HG03060 (cell line): ENCODE results near the gene C22orf39.

Source experiments
- ATAC-seq: cut with Tn5 transposase; IDR thresholded peaks from one replicate; pipeline ENCODE4 v1.9.1; 2021; ENCODE audit warnings: low read depth, moderate number of reproducible peaks; ENCODE audit not compliant: unreplicated experiment

Gene C22orf39

DNA sequence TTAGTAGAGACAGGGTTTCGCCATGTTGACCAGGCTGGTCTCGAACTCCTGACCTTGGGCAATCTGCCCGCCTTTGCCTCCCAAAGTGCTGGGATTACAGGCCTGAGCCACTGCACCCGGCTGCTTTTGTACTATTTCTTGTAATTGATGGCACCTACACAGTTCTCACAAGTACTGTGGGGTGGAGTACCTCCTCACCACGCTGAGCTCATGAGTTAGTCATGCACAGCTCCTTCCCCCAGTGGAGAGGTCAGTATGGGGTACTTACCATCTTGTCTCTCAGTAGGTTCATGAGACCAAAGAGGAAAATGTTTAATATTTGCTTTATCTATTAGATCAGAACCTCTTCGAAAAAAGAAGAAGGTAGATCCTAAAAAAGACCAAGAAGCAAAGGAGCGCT lies 13.1 kb downstream of the C22orf39 start:
- ATAC-seq, result no peak

- ATAC-seq, result peak; percentile 43
Measured at GRCh38 chr22:19432133-19432851, 15.2 kb downstream of the C22orf39 start, which contains the start of gene MRPL40. MRPL40 (plus strand) TSS chr22:19432545; CDS start chr22:19432555, 10 bp downstream.

- peak; percentile 25 for ATAC-seq
Measured at GRCh38 chr22:19431649-19432132, 15.8 kb downstream of the C22orf39 start, which contains the start of gene HIRA. HIRA (minus strand) TSS chr22:19431733; CDS start chr22:19431476, 257 bp downstream.

- ATAC-seq, result no peak
Measured at GRCh38 chr22:19430890-19431541, 16.5 kb downstream of the C22orf39 start.

GRCh38 chr22:19429950-19430889 lies 17.3 kb downstream of the C22orf39 start:
- no peak for ATAC-seq

DNA sequence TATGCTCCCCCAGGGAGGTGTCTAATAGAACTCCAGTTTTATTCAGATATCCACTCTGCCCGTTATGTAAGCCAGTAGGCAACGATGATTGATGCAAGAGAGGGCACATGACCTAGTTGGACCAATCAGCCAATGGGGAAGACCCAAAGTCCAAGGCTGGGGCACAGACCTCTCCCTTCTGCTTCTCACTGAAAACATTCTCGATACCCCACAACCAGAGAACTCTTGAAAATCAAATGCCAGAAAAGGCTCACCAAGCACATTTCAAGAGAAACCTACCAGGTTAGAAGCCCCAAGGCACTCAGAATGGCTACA lies 23.4 kb downstream of the C22orf39 start:
- ATAC-seq, result no peak

DNA sequence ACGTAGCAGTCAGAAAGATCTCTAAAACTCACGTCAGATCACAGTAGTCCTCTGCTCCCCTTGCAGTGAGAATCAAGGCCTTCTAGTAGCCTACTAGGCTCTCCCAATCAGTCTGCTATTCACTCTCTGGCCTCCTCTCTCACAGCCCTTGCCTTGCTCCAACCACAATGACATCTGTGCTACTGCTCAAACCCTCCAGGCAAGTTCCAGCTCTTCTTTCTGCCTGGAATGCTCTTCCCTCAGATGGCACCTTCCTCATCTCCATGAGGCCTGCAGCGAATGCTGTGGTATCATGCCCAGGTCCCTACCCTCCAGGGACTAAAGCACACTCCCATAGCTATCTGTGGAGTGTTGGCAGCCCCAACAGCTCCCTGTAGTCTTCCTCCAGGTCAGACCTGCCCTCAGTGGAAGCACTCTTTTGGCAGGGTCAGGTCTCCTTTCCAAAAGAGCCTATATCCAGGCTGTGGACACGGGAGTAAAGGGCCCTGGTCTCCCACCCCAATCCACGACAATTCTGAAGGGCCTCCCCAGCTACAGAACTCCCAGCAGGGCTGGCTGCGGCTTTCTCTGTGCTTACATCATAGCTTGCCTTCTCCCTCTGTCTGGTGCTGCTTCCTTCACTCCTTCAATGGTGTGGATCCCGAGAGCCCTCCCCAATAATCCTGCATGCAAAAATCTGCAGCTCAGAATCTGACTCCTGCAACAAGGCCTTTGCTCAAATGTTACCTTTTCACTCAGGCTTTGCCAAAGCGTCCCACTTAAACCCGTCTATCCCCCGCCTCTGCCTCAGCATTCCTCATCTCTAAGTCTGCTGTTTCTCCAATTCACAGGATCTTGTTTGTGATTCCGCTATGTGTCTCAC lies 24.8 kb downstream of the C22orf39 start:
- ATAC-seq, result no peak

DNA sequence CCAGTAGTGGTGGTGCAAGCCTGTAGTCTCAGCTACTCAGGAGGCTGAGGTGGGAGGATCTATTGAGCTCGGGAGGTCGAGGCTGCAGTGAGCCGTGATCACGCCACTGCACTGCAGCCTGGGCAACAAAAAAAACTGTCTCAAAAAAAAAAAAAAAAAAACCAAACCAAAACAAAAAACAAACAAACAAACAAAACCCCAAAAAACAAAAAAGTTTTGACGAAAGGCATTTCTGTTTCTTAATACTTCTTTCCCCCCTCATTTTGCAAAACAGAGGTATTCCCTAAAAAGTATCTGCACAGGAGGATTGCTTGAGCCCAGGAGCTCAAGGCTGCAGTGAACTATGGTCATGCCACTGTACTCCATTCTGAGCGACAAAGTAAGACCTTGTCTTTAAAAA lies 27.2 kb downstream of the C22orf39 start:
- no peak for ATAC-seq

DNA sequence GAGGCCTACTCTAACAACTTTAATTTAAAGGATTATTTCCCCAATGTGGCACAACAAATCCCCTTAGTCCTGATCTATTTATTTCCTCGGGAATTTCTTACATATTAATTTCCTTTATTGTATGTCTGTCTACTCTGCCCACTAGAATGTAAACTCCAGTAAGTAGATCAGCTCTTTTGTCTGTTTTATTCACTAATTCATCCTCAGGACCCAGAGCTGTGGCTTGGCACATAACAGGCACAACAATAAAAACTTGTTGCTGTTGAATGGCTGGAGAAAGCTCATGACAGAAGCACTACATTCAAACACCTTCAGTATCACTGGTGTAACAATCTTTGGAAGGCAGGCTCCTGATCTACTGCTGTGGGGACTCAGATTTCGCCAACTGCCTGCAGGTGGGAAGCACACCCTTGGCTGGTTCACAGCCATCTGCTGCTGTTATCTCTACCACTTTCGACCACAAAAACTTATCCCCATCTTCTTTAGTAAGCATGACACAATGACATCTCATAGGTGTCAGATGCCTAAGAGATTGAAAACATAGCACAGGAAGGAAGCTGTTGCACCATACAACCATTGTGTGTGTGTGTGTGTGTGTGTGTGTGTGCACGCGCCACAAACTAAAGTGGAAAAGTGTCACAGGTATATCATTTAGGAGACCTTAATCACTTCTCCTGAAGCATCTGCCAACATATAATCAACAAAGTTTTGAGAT lies 27.9 kb downstream of the C22orf39 start:
- no peak for ATAC-seq

- ATAC-seq, result no peak
Measured at GRCh38 chr22:19419086-19419463, 28.4 kb downstream of the C22orf39 start.

- no peak for ATAC-seq
Measured at GRCh38 chr22:19412923-19413322, 34.6 kb downstream of the C22orf39 start.

DNA sequence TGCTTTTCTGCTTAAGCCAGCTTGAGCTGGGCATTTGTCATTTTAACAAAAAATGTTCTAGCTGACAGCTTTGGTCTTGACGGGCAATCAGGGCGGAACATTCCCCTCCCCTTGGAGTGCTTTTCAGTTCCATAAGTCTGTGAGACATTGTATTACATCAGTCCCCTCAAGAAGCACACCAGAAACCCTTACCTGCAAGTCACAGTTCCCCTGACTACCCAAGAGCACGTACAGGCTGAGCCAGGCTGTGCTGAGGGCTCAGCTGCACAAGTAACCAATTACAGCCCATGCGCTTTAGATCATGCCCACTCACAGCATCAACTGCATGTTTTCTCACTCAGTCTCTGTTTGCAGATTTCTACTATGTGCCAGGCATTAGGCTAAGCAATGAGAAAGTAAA lies 35.0 kb downstream of the C22orf39 start:
- no peak for ATAC-seq

DNA sequence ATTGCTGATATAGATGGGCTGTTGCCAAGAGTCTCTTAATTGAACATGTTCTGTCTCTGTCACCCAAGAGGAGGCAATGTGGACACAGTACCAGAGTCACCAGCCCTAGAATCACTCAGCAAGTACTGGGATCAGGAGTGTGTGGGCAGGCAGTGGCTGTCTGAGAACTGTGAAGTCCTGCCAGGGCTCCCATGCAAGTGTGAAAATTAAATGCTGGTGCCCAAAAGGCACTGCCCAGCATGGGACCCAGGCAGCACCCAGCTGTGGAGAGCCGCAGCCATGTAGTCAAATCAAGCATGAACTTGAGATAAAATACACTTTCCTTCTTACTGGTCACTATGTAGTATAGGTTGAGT lies 35.8 kb downstream of the C22orf39 start:
- ATAC-seq, result no peak

- no peak for ATAC-seq
Measured at GRCh38 chr22:19410941-19411689, 36.4 kb downstream of the C22orf39 start.

- no peak for ATAC-seq
Measured at GRCh38 chr22:19407649-19408606, 39.6 kb downstream of the C22orf39 start.

GRCh38 chr22:19406846-19407245 lies 40.7 kb downstream of the C22orf39 start:
- no peak for ATAC-seq

DNA sequence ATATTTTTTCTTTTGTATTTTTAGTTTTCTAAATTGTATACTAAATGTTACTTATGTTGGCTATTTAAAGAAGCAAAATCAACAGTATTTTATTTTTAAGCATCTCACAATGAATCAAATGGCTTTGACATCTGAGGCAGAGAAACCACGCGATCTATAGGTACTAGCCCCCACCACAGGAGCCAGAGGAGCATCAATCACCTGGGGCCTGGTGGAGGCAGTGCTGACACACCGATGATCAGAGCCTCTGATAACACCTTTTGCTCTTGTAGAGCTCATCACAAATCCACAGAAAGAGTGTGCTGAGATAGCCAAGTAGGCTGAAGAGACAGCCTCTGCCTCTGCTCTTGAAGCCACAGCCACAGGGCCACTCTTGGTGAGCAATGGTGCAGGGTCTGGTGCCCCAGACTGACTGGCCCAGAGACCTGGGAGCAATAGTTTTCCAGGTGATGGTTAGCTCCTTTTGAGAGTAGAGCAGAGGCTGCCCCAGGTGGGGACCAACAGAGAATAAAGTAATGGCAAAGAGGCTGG lies 41.2 kb downstream of the C22orf39 start:
- no peak for ATAC-seq
